ENCODE results near the gene ADCY1. TPM values are rescaled to one million over a fixed set of nuclear protein-coding genes. Genes with fewer than 3 reads are reported as not detected.

ADCY1 gene
- total and polyA plus RNA-seq, 2 donors (not counting 3 experiments of a cell fraction or from before 2014, with no cell fraction given), result 0.52 to 1.6 TPM

DNA sequence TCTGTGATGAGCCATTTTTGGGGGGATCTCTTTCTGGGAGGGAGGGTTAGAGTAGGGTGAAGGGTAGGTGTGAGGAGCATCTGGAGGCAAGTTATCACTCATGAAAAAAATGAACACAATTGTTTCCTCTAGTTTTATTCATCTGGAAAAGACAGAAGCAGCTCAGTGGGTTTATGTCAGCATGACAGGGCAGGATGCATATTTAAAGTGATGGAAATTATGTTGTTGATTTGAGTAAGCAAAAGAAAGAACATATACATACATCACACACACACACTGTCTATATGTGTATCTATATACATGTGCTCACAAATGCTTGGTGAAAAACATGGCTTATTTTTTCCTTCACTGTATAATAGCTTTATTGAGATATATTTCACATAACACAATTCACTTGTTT is 114.2 kb downstream of the ADCY1 start:
- Histone ChIP-seq H3K27me3 (ENCODE audit: control insufficient read depth in 2 of 2, insufficient read depth in 2 of 2, low read length in 2 of 2) (no peaks in the 10 kb centered on the region), H2AFZ (ENCODE audit: low read depth, low read length) (no peak overlapping the region), H3K79me2 (ENCODE audit: control insufficient read depth, insufficient read depth, low read length) (no peaks in the 10 kb centered on the region), H3K36me3 (ENCODE audit: control insufficient read depth in 2 of 2, extremely low read depth in 1 of 2, insufficient read depth in 2 of 2, low read length in 2 of 2) (no peaks in the 10 kb centered on the region), H4K20me1 (replicated peaks; ENCODE audit: control insufficient read depth, extremely low read depth, insufficient read depth, low read length) (no peaks in the 10 kb centered on the region), H3K4me1 (ENCODE audit: control insufficient read depth, extremely low read depth, insufficient read depth, low read length) (peaks cover 3% of the 10 kb centered on the region), H3K9ac (replicated peaks; ENCODE audit: extremely low read depth, insufficient read depth, low read length) (no peak overlapping the region), H3K4me2 (ENCODE audit: insufficient read depth, low read length) (no peak overlapping the region), H3K27ac (ENCODE audit: insufficient read depth, low read depth, low read length) (no peak overlapping the region), H3K9me1 (replicated peaks; ENCODE audit: control insufficient read depth, extremely low read depth, insufficient read depth, low read length) (no peaks in the 10 kb centered on the region), H3K9me3 (replicated peaks; ENCODE audit: control insufficient read depth, insufficient read depth, low read length) (no peaks in the 10 kb centered on the region), H3K4me3 (replicated peaks in 1 of 3; ENCODE audit: insufficient read depth in 1 of 3, low read depth in 1 of 3, low read length in 3 of 3) (no peak overlapping the region)
- DNase-seq (ENCODE audit: low read depth, low spot score) (no peak), FAIRE-seq (no peak)
- ChIA-PET POLR2A (no interaction called here), CTCF (no interaction called here)
- BruUV-seq (replicated peaks), result no TSS peak
- intact Hi-C loops (cut with micrococcal nuclease), result no loop called here
- TF ChIP-seq FOS (IDR thresholded peaks at IDR 0.05; ENCODE audit: borderline replicate concordance, insufficient read depth, low read length) (no peak), GATA2 (IDR thresholded peaks at IDR 0.05; ENCODE audit: insufficient read depth, insufficient read length, low read depth, low read length) (no peak), MYC (IDR thresholded peaks at IDR 0.05; ENCODE audit: low read depth, low read length) (no peak), EZH2 (IDR thresholded peaks at IDR 0.05; ENCODE audit: borderline replicate concordance, low read depth, low read length, severe bottlenecking) (no peak), POLR2AphosphoS5 (IDR thresholded peaks at IDR 0.05; ENCODE audit: insufficient read depth, low read depth, low read length) (no peak), POLR2A (IDR thresholded peaks at IDR 0.05; ENCODE audit: low read depth, low read length) (no peak), JUN (IDR thresholded peaks at IDR 0.05; ENCODE audit: borderline replicate concordance, insufficient read depth, insufficient read length, low read depth) (no peak)
- TF ChIP-seq, protein P1, sequence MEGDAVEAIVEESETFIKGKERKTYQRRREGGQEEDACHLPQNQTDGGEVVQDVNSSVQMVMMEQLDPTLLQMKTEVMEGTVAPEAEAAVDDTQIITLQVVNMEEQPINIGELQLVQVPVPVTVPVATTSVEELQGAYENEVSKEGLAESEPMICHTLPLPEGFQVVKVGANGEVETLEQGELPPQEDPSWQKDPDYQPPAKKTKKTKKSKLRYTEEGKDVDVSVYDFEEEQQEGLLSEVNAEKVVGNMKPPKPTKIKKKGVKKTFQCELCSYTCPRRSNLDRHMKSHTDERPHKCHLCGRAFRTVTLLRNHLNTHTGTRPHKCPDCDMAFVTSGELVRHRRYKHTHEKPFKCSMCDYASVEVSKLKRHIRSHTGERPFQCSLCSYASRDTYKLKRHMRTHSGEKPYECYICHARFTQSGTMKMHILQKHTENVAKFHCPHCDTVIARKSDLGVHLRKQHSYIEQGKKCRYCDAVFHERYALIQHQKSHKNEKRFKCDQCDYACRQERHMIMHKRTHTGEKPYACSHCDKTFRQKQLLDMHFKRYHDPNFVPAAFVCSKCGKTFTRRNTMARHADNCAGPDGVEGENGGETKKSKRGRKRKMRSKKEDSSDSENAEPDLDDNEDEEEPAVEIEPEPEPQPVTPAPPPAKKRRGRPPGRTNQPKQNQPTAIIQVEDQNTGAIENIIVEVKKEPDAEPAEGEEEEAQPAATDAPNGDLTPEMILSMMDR (IDR thresholded peaks at IDR 0.05; ENCODE audit: extremely low read depth in 1 of 2, insufficient read depth in 1 of 2, low read depth in 1 of 2, low read length in 2 of 2), result no peak
- TF ChIP-seq, protein P2, sequence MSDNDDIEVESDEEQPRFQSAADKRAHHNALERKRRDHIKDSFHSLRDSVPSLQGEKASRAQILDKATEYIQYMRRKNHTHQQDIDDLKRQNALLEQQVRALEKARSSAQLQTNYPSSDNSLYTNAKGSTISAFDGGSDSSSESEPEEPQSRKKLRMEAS (IDR thresholded peaks at IDR 0.05; ENCODE audit: insufficient read depth, insufficient read length), result no peak
- dilution Hi-C loops (cut with MboI; ENCODE audit: extremely low pct_ligation_motif_present, low sequenced_read_pairs), result no loop called here

Data from endothelial cell of umbilical vein (primary cell).